GM12872 (cell line): ENCODE results near the gene SNAPIN.

ENCODE experiments used
- TF ChIP-seq, protein P1 (sequence below): IDR thresholded peaks from 3 replicates; pipeline ENCODE4 v1.5.1; 2011; ENCODE audit warnings: low read depth, mild to moderate bottlenecking, low read length, moderate library complexity; ENCODE audit not compliant: insufficient read depth

The SNAPIN gene

DNA sequence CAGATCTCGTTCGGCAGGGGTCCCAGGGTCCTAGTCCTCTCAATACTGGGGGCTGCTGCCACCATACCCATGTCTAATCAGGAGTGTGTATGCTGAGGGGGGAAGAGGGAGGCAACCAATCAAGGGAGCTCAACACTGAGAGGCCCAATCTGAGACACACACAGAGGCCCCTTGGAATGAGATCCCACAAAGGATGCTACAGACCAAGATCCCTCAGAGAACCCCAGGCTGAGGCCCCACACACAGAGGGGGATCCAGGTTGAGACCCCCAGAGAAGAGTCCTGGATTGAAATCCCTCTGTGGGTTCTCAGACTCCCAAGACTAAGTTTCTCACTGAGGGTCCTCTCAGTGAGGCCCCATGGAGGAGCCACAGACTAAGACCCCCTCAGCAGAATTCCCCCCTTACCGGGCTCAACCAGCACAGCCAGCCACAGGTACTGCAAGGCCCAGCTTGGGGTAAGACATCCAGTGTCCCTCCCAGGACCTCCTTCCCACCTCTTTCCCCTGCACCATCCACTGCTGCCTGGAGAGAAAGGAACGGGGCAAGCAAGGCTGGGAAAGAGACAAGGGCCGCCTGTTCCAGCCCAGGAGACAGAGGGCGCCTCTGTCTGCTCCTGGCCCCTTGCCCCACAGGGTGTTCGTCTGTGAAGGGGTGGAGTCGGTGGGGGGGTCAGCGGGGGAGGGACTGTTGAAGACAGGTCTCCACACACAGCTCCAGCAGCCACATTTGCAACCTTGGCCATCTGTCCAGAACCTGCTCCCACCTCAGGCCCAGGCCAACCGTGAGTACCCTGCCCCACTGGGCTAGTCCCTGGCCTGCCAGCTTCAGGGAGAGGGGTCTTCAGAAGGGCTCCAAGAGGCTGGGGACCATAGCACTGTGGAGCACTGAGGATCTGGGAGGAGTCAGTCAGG is 30.5 kb upstream of the SNAPIN start, which contains the start of gene S100A1:
Gene S100A1 (plus strand): TSS at position 720 of the 912 bp plus-strand sequence. CDS start 2,088 bp downstream, outside the sequence.
- TF ChIP-seq, protein P1, sequence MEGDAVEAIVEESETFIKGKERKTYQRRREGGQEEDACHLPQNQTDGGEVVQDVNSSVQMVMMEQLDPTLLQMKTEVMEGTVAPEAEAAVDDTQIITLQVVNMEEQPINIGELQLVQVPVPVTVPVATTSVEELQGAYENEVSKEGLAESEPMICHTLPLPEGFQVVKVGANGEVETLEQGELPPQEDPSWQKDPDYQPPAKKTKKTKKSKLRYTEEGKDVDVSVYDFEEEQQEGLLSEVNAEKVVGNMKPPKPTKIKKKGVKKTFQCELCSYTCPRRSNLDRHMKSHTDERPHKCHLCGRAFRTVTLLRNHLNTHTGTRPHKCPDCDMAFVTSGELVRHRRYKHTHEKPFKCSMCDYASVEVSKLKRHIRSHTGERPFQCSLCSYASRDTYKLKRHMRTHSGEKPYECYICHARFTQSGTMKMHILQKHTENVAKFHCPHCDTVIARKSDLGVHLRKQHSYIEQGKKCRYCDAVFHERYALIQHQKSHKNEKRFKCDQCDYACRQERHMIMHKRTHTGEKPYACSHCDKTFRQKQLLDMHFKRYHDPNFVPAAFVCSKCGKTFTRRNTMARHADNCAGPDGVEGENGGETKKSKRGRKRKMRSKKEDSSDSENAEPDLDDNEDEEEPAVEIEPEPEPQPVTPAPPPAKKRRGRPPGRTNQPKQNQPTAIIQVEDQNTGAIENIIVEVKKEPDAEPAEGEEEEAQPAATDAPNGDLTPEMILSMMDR = no peak

DNA sequence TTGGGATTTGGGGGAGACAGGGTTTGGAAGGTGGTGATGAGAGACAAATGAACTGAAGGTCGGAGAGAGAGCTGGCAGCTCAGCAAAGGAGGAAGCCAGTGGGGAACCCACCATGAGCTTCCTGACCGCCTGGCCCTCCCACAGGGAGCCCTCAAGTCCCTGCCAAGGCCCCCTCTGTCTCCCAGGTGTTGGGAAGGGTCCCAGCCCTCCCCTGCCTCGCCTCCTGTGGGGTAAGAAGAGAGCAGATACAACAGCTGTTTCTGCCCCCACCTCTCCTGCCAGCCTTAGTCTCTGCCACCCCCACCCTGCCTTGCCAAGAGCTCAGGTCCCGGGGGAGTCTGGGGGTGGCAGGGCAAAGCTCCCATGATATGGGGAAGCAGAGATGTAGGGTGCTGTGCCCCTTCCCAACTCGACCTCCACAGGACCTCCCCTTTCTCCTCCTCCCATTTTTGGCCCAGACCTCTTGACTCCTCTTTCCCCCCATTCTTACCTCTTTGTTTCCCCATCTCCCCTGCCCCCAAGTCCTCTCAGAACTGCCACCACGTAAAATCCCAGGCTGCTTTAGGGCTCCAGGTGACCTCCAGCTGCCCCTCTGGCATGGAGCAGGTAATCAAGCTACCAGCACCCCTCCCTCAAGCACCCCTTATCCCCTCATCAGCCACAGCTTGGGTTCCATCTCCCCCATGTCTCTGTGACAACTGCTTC is 29.7 kb upstream of the SNAPIN start:
- TF ChIP-seq, protein P1 = no peak

DNA sequence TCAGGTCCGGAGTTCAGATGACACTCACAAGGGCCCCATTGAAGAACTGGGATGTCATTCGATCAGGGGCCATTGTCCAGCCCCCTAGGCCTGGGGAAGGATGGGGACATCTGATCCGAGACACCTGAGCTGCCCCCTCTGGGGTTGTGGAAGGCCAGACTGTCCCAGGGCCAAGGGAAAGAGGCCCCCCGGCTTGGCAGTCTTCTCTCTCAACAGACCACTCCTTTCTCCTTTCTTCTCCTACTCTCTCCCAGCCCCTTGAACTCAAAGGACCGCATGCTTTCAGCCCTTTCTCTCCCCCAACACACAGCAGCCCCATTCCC is 29.2 kb upstream of the SNAPIN start:
- TF ChIP-seq, protein P1 = no peak

DNA sequence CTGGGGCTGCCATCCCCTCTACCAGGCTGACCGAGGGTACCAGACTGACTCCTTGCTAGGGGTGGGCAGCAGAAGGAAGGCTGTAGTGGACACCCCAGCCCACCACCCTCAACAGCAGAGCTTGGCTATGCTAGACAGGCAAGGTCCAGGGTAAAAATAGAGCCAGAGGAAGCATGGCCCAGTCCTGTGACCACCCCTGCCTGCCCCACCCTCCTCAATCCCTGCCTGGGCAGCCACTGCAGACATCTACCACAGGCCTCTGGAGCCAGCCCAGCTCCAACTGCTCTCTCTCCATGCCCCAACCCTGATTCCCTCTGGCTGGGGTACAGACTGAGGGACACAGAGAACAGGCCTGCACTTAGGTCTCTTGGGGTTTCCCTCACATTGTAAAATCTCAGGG is 28.5 kb upstream of the SNAPIN start:
- TF ChIP-seq, protein P1 = no peak

DNA sequence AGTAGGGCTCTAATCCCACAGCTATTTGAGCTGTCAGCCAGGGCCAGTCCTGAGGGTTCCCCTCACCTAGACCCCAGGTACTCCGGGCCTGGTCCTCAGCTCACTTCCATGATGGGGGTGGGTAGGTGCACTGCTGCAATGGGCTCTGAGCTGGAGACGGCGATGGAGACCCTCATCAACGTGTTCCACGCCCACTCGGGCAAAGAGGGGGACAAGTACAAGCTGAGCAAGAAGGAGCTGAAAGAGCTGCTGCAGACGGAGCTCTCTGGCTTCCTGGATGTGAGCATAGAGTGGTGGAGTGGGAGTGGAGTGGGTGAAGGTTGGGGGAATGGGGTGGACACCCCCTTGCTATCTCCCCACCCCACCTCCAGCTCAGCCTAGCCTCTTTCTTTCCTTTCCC is 28.1 kb upstream of the SNAPIN start:
- TF ChIP-seq, protein P1 = no peak

DNA sequence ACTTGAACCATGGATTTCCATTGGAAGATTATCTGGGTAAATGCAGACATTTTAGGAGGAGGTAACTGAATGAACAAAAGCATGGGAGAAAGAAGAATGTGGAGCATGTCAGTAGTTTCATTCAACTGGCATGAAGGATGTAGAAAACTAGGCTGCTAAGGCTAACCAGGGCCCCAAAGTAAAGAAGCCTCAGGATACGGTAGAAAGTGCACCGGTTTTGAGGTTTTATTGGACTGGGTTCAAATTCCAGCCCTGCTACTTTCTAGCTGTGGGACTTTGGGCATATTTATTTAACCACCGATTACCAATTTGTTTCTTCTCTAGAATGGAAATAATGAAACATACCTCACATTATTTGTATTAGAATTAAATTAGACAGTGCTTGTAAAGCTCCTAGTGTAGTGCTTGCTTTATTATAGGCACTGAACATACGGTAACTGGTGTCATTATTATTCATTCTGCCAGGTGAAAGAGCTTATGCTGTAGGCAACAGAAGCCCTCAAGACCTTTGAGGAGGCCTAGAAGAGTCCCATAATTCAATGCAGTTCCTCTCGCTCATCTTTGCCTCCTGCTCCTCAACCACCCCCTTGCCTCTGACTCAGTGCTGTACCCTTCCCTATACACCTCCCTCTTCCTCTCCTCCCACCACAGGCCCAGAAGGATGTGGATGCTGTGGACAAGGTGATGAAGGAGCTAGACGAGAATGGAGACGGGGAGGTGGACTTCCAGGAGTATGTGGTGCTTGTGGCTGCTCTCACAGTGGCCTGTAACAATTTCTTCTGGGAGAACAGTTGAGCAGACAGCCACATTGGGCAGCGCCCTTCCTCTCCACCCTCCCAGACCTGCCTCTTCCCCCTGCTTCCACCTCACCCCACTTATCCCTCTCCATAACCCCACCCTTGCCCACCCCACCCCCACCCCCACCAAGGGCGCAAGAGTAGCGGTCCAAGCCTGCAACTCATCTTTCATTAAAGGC is 27.2 kb upstream of the SNAPIN start:
- TF ChIP-seq, protein P1 = no peak
